ENCODE results near the gene RHBG. TPM values are rescaled to one million over a fixed set of nuclear protein-coding genes. Genes with fewer than 3 reads are reported as not detected.

Gene RHBG
- total and polyA plus RNA-seq, 2 experiments from 2014 or later: 1.2 to 1.6 TPM

DNA sequence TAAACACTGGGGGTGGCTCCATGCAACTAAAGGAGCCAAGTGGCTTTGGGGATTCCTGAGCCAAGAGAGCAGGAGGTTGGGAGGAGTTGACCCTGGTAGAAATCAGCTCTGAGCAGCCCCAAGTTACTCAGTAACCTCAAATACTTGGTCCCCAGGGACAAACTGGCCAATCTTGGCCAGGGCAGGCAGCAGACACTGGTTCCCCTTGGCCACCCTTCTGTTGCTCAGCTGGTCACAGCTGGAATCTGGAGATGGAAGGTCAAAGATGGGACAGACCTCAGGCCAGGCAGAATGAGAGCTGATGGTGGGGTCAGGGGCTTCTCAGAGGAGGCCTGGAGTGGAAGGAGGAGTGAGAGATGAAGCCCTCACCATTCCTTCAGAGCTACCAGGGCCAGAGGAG, 3.3 kb upstream of the RHBG start:
- ATAC-seq: no peak
- H3K4me1 Mint-ChIP-seq: peaks cover 22% of the 10 kb centered on the region
- Histone ChIP-seq H3K79me2 (replicated peaks; ENCODE audit: insufficient read depth) (no peaks in the 10 kb centered on the region), H3K9me2 (ENCODE audit: insufficient read depth) (no peaks in the 10 kb centered on the region), H3K27me3 (ENCODE audit: insufficient read depth) (peaks cover 12% of the 10 kb centered on the region), H2AFZ (no peak overlapping the region), H4K20me1 (replicated peaks; ENCODE audit: insufficient read depth) (no peaks in the 10 kb centered on the region), H3K4me3 (no peak overlapping the region), H3K27ac (ENCODE audit: low read depth) (no peak overlapping the region), H3K4me1 (ENCODE audit: insufficient read depth) (0 out of 2 replicates have a peak, but pooled peaks cover 3% of the 10 kb centered on the region), H3F3A (replicated peaks; ENCODE audit: low read depth) (peaks cover 18% of the 10 kb centered on the region), H3K4me2 (no peak overlapping the region), H3K36me3 (ENCODE audit: insufficient read depth) (no peaks in the 10 kb centered on the region)
- peaks cover 15% of the 10 kb centered on the region for H3K27me3 Mint-ChIP-seq (ENCODE audit: insufficient read depth, low read depth, poor library complexity)
- no peaks in the 10 kb centered on the region for H3K36me3 Mint-ChIP-seq (ENCODE audit: low read depth)
- no peak overlapping the region for H3K4me3 Mint-ChIP-seq
- TF ChIP-seq JUNB (IDR thresholded peaks at IDR 0.05; ENCODE audit: unreplicated experiment): no peak
- TF ChIP-seq, protein P1, sequence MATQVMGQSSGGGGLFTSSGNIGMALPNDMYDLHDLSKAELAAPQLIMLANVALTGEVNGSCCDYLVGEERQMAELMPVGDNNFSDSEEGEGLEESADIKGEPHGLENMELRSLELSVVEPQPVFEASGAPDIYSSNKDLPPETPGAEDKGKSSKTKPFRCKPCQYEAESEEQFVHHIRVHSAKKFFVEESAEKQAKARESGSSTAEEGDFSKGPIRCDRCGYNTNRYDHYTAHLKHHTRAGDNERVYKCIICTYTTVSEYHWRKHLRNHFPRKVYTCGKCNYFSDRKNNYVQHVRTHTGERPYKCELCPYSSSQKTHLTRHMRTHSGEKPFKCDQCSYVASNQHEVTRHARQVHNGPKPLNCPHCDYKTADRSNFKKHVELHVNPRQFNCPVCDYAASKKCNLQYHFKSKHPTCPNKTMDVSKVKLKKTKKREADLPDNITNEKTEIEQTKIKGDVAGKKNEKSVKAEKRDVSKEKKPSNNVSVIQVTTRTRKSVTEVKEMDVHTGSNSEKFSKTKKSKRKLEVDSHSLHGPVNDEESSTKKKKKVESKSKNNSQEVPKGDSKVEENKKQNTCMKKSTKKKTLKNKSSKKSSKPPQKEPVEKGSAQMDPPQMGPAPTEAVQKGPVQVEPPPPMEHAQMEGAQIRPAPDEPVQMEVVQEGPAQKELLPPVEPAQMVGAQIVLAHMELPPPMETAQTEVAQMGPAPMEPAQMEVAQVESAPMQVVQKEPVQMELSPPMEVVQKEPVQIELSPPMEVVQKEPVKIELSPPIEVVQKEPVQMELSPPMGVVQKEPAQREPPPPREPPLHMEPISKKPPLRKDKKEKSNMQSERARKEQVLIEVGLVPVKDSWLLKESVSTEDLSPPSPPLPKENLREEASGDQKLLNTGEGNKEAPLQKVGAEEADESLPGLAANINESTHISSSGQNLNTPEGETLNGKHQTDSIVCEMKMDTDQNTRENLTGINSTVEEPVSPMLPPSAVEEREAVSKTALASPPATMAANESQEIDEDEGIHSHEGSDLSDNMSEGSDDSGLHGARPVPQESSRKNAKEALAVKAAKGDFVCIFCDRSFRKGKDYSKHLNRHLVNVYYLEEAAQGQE (IDR thresholded peaks at IDR 0.05; ENCODE audit: unreplicated experiment): no peak
- no peak for TF ChIP-seq NANOG (IDR thresholded peaks at IDR 0.05; ENCODE audit: borderline replicate concordance)
- TF ChIP-seq POLR2AphosphoS5 (IDR thresholded peaks at IDR 0.05; ENCODE audit: low read depth): no peak
- TF ChIP-seq, protein P2, sequence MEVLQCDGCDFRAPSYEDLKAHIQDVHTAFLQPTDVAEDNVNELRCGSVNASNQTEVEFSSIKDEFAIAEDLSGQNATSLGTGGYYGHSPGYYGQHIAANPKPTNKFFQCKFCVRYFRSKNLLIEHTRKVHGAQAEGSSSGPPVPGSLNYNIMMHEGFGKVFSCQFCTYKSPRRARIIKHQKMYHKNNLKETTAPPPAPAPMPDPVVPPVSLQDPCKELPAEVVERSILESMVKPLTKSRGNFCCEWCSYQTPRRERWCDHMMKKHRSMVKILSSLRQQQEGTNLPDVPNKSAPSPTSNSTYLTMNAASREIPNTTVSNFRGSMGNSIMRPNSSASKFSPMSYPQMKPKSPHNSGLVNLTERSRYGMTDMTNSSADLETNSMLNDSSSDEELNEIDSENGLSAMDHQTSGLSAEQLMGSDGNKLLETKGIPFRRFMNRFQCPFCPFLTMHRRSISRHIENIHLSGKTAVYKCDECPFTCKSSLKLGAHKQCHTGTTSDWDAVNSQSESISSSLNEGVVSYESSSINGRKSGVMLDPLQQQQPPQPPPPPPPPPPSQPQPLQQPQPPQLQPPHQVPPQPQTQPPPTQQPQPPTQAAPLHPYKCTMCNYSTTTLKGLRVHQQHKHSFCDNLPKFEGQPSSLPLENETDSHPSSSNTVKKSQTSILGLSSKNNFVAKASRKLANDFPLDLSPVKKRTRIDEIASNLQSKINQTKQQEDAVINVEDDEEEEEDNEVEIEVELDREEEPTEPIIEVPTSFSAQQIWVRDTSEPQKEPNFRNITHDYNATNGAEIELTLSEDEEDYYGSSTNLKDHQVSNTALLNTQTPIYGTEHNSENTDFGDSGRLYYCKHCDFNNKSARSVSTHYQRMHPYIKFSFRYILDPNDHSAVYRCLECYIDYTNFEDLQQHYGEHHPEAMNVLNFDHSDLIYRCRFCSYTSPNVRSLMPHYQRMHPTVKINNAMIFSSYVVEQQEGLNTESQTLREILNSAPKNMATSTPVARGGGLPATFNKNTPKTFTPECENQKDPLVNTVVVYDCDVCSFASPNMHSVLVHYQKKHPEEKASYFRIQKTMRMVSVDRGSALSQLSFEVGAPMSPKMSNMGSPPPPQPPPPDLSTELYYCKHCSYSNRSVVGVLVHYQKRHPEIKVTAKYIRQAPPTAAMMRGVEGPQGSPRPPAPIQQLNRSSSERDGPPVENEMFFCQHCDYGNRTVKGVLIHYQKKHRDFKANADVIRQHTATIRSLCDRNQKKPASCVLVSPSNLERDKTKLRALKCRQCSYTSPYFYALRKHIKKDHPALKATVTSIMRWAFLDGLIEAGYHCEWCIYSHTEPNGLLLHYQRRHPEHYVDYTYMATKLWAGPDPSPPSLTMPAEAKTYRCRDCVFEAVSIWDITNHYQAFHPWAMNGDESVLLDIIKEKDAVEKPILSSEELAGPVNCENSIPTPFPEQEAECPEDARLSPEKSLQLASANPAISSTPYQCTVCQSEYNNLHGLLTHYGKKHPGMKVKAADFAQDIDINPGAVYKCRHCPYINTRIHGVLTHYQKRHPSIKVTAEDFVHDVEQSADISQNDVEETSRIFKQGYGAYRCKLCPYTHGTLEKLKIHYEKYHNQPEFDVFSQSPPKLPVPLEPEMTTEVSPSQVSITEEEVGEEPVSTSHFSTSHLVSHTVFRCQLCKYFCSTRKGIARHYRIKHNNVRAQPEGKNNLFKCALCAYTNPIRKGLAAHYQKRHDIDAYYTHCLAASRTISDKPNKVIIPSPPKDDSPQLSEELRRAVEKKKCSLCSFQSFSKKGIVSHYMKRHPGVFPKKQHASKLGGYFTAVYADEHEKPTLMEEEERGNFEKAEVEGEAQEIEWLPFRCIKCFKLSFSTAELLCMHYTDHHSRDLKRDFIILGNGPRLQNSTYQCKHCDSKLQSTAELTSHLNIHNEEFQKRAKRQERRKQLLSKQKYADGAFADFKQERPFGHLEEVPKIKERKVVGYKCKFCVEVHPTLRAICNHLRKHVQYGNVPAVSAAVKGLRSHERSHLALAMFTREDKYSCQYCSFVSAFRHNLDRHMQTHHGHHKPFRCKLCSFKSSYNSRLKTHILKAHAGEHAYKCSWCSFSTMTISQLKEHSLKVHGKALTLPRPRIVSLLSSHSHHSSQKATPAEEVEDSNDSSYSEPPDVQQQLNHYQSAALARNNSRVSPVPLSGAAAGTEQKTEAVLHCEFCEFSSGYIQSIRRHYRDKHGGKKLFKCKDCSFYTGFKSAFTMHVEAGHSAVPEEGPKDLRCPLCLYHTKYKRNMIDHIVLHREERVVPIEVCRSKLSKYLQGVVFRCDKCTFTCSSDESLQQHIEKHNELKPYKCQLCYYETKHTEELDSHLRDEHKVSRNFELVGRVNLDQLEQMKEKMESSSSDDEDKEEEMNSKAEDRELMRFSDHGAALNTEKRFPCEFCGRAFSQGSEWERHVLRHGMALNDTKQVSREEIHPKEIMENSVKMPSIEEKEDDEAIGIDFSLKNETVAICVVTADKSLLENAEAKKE (CRISPR knock-in tag; IDR thresholded peaks at IDR 0.05): no peak
- no peak for DNase-seq (ENCODE audit: low spot score)
- no peaks in the 10 kb centered on the region for H3K9me3 Mint-ChIP-seq
- H3K27ac Mint-ChIP-seq: no peak overlapping the region

All from GM23338 (cell line).